Spleen (tissue), 7 donors: ENCODE data around the gene DNAJC25.

ENCODE experiments used
- CTCF ChIP-seq, 11 experiments: fragments of 200-600 bp in 7 of 11; fragments of 450-650 bp in 4 of 11; sonication (generic) in 4 of 11; IDR thresholded peaks in 8 of 11; conservative IDR thresholded peaks in 3 of 11; 1 replicate in 7 of 11; 2 replicates in 4 of 11; pipeline versions ENCODE4 v1.4.0 to v1.8.0; 2016 to 2021; ENCODE audit warnings: antibody characterized with exemption in 11 of 11, inconsistent platforms in 4 of 11, mild to moderate bottlenecking in 1 of 11
- POLR2A ChIP-seq, 3 donors: fragments of 450-650 bp; IDR thresholded peaks; one replicate each; pipeline ENCODE4 v1.5.1; 2017; ENCODE audit warnings: antibody characterized with exemption in 3 of 3, mild to moderate bottlenecking in 1 of 3
- donor health status: DM: no; HTN: no; CAD: no; lungs with moderate emphysema.
- donor health status: DM: no; HTN: no; CAD: no.
- donor health status: DM: no; HTN: no; CAD: no.

- TF ChIP-seq POLR2A (IDR thresholded peaks at IDR 0.05) (no peak), CTCF (IDR thresholded peaks at IDR 0.05 in 8 of 11, conservative IDR thresholded peaks at IDR 0.05 in 3 of 11) (no peak)
Observed at GRCh38 chr9:111662576-111663300, 31.6 kb downstream of the DNAJC25 start.
